Measurements from ENCODE around the gene DPM3.
"Not testable (repeated sequence)": the region's sequence is repeated elsewhere in the genome, so short reads cannot be mapped to it uniquely, and the experiment has no call there.

- TF ChIP-seq RCOR1 (IDR thresholded peaks at IDR 0.05; ENCODE audit: insufficient replicate concordance, low read length); CTCF (conservative IDR thresholded peaks at IDR 0.05; ENCODE audit: low read depth, low read length); RAD21 (IDR thresholded peaks at IDR 0.05; ENCODE audit: low read length); MAZ (IDR thresholded peaks at IDR 0.05; ENCODE audit: borderline replicate concordance, low read depth, low read length): not testable (repeated sequence)
Measured at GRCh38 chr1:155118090-155118489, 22.2 kb downstream of the DPM3 start.
